GM21529 (cell line): ENCODE measurements around the gene GNL2.
"Not testable (repeated sequence)": the region's sequence is repeated elsewhere in the genome, so short reads cannot be mapped to it uniquely, and the experiment has no call there.

Experiments used
- ATAC-seq: cut with Tn5 transposase; IDR thresholded peaks from one replicate; pipeline ENCODE4 v1.9.1; 2021; ENCODE audit not compliant: unreplicated experiment

The GNL2 gene

DNA sequence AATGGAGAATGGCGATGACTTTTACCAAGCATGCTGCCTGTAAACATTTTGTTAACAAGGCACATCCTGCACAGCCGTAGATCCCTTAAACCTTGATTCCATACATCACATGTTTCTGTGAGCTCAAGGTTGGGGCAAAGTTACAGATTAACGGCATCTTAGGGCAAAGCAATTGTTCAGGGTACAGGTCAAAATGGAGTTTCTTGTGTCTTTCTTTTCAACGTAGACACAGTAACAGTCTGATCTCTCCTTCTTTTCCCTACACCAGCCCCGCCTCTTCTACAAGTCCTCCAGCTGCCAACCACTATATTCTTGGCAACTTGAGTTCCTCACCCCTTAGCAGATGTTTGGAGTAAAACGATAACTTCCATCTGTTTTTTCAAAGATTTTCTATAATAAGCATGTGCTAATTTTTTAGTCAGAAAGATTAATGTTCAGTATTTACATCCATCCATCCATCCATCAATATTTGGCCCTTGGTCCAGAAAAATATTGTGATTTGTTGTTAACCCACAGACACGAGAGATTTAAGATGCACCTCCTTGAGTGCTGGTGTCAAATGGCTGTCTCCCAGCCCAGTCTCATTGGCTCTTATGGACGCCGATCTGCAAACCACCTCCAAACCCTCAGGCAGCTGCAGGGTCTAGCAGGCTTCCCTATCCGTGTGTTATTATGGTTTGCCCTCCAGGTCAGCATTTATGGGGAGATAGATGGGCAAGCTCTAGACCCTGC lies 35.2 kb downstream of the GNL2 start:
- no peak for ATAC-seq

DNA sequence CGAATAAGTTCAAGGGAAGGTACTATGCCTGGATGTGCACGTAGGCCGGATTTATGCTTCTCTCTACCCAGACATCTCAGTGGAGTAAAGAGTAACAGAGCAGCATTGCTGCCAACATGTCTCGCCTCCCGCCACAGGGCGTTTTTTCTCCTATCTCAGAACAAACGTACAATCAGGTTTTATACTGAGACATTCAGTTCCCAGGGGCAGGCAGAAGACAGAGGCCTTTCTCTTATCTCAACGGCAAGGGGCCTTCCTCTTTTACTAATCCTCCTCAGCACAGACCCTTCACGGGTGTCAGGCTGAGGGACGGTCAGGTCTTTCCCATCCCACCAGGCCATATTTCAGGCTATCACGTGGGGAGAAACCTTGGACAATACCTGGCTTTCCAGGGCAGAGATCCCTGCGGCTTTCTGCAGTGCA lies 35.8 kb downstream of the GNL2 start:
- ATAC-seq, result not testable (repeated sequence)

DNA sequence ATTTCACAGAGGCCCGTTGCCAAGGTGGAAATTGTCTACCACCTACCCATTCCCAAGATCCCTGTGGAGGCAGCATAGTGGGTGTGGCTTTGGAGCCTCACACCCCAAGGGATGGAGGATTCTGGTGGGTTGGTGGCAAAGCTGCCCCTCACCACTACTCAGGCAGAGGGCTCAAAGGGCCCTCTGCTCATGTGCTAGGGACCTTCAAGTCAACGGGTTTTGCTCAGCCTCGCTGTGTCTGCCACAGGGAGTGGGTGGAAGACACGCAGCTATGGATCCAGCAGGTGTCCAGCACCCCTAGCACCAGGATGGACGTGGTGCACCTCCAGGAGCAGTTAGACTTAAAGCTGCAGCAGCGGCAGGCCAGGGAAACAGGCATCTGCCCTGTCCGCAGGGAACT lies 36.7 kb downstream of the GNL2 start:
- no peak for ATAC-seq

DNA sequence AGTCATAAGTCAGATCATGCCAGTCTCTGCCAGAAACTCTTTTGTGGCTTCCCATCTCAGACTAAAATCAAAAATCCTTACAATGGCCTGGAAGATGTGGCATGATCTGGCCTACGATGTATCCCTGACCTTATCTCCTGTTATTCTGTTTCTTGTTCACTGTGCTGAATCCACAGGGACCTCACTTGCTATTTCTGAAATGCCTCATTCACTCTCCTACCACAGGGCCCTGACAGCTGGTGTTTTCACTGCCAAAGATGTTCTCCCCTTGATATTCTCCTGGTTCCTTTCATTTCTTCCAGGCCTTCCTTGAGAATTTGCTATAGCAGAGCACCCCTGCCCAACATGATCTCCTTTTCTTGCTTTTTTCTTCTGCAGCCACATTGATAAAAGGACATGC lies 37.3 kb downstream of the GNL2 start:
- ATAC-seq, result no peak

DNA sequence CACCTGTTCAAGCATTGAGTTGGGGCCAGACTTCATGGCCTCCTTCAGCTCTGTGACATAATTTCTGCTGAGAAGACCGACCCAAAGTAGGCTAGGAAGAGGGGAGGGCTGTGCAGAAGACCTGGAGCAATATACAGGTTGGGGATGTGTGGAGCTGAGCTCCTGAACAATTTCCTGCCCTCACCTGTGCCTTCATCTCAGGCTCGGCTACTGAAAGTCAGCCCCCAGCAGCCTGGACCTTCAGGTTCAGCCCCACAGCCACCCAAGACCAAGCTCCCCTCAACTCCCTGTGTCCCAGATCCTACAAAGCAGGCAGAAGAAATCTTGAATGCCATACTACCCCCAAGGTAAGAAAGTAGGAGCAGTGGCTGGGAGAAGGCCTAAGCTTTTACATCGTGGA lies 38.3 kb downstream of the GNL2 start:
- ATAC-seq, result no peak

DNA sequence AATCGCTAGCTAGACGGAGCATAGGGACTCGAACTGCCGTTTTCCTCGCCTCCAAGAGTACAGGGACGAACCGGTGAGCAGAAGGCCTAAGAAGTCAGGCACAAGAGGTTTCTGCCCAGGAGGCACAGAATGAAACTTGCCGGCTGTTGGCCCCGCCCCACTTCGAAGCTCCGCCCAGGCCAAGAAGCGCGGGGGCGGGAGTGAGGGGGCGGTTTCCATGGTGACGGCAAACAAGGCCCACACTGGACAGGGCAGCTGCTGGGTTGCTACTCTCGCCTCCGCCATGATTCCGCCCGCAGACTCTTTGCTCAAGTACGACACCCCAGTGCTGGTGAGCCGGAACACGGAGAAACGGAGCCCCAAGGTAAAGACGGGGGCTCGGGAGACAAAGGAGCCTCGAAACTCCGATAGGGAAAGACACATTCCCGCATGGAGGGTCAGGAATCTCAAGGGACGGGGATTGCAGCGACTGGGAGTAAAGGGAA lies 39.0 kb downstream of the GNL2 start, which contains the start of gene DNALI1:
TSS of gene DNALI1 (plus strand) at position 229 of the 485 bp plus-strand sequence. CDS start at position 284, 55 bp downstream.
- no peak for ATAC-seq

DNA sequence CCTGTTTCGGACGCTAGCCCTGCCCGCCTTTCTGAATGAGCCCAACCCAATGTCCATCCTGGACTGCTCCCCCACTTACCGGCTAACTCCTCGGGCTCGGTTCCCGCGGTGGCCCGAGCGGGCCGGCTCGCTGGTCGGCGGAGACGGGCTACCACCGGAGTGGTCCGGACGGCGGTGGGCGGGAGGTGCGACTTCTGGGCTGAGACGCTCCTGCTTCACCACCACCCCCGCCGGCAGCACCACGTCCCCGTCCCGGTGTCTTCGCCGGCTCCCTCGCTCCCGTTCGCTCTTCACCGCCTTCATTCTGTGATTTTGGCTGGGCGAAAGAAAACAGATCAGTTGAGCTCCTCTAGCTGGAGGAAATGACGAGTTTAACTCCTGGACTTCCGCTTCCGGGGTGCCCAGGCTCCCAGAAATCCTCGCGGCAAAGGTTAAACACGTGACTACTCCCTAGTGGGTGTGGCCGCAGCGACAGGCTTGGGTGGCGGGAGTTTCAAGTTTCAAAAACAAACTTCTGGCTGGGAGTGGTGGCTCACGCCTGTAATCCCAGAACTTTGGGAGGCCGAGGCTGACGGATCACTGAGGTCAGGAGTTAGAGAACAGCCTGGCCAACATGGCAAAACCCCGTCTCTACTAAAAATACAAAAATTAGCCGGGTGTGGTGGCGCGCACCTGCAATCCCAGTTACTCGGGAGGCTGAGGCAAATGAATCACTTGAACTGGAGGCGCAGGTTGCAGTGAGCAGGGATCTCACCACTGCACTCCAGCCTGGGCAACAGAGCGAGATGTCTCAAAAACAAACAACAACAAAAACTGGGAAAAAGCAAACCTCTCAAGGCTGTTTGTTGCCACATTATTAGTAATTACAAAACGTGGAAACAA lies 41.6 kb downstream of the GNL2 start, which contains the start of gene SNIP1:
TSS of gene SNIP1 (minus strand) at position 367 of the 882 bp plus-strand sequence. CDS start at position 303, 64 bp downstream.
- peak; percentile 91 for ATAC-seq

DNA sequence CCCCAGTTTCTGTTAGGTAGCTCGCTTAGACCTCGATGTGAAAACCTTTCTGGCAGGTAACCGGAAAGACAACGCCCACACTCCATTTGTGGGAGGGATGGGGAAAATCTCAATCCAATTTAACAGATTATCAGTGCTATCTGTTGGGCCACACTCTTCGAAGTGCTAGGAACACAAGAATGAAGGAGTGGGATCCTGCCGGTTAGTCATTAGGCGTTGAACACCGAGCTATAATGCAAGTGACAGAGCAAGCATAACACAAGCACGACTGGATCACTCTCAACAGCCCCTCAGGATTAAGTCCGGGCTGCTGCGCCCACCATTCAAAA lies 42.2 kb downstream of the GNL2 start:
- ATAC-seq, result no peak

DNA sequence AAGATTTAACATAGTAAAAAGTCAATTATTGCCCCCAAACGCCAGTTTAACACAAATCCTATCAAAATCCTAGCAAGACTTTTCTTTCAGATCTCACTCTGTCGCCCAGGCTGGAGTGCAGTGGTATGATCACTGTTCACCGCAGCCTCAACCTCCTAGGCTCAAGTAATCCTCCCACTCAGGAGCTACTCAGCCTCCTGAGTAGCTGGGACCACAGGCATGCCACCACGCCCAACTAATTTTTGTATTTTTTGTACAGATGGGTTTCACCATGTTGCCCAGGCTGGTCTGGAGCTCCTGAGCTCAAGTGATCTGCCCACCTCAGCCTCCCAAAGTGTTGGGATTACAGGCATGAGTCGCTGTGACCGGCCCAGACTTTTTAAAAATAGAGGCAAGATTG lies 46.4 kb downstream of the GNL2 start:
- no peak for ATAC-seq

DNA sequence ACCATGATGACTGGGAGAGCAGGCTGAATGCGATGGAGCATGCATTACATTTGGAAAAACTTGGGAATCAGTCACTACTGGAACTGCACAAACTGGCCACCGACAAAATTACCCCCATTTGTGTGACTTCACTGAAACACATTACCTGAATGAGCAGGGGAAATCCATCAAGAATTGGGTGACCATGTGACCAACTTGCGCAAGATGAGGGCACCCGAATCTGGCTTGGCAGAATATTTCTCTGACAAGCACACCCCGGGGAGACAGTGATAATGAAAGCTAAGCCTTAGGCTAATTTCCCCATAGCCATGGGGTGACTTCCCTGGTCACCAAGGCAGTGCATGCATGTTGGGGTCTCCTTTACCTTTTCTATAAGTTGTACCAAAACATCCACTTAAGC lies 50.7 kb downstream of the GNL2 start:
- ATAC-seq, result no peak

DNA sequence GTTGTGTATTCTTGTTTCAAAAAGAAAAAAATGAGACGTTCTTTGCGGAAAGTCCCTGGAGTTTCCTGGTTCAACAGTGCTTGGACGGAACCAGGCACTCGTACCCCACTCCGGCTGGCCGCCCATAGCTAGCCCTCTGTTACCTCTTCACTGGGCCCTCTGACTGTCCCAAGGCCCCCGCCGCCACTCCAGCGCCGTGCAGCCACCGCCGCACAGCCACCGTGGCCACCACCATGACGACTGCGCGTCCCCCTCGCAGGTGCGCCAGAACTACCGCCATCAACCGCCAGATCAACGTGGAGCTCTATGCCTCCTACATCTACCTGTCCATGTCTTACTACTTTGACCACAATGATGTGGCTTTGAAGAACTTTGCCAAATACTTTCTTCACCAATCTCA lies 51.2 kb downstream of the GNL2 start:
- ATAC-seq, result no peak

DNA sequence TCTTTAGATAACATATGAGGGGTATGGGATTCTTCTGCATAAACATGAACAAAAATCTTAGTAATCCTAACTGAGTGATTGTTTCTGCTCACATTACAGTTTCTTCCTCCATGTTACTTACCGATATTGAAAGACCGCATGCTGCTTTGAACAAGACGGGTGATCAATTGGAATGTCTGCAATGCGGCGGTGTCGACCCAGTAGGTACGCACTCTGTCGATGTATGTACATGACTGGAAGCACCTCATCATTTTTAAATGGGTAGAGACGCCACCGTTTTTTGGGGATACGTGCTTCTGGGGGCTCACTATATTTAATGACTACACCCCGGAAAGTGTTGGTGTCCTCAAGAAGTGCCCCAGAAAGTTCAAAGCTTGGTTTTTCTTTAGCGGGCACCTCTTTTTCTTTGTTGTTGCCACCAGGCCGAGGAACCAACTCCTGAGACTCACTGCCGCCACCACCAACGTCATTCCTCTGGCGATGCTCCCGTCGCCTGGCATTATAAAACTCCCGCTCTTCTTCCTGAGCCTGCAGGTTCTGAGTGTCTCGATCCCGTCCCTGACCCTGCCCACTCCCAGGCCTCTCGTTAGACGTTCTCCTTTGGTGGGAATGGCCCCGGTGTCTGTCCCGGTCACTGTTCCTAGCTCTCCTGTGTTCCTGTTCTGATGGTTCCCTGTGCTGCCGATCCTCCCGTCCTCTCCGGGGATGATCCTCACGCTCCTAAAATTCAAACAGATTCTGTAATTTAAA lies 55.5 kb downstream of the GNL2 start:
- no peak for ATAC-seq

DNA sequence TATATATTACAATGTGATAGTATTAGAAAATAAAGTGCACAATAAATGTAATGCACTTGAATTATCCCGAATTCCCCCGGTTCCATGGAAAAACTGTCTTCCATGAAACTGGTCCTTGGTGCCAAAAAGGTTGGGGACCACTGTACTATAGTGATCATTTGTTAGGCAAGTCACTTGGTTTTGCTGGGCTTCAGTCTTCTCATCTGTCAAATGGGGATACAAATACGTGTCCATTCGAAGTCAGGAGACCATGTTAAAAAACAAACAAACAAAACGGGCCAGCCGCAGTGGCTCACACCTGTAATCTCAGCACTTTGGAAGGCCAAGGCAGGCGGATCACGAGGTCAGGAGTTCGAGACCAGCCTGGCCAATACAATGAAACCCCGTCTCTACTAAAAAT lies 56.6 kb downstream of the GNL2 start:
- ATAC-seq, result not testable (repeated sequence)

DNA sequence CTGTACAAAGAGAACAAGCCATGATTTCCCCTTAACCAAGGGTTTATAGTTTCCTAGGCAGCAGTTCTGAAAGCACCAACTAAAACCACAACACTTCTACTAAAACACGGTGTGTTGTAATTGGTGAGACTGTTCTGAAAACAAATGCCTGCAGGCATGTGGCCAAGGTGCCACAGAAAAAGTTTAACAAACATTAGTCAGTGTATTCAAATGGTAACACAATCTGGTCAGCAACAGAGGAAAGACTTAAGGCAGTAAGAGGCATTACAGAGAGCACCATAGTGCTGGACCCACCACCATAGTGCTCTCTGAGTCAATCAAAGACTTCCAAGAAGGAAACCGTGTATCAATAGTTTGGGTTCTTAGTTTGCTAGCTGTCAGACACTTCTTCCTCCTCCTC lies 58.4 kb downstream of the GNL2 start:
- ATAC-seq, result no peak

DNA sequence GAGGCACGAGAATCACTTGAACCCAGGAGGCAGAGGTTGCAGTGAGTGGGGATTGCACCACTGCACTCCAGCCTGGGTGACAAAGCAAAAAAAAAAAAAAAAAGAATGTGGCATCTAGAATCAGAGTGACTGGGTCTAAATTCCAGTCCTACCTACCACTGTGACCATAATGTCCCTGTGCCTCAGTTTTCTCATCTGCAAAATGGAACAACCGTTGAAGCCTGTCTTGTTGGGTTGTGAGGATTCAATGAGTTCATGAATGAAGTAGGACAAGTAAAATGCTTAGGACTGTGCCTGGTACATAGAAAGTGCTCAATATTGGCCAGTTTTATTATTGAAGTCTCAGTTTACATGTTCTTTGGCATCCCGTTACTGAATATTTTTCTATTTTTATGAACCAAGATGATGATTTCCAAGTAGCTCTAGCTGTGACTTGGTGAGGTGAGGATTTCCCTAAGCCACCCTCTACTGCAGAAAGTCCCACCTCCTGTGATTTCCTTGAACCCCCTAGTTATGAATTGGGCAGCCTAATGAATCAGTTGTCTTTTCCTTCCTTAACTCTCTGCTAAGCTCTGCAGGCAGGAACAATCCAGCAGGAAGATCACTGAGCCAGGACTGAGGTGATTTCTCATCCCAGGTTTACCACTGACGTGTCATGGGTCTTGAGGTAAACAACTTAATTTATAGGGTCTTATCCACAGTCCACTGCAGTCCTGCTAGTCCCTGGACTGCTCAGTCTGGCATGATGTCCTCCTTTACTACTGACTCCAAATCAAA lies 62.2 kb downstream of the GNL2 start:
- no peak for ATAC-seq

DNA sequence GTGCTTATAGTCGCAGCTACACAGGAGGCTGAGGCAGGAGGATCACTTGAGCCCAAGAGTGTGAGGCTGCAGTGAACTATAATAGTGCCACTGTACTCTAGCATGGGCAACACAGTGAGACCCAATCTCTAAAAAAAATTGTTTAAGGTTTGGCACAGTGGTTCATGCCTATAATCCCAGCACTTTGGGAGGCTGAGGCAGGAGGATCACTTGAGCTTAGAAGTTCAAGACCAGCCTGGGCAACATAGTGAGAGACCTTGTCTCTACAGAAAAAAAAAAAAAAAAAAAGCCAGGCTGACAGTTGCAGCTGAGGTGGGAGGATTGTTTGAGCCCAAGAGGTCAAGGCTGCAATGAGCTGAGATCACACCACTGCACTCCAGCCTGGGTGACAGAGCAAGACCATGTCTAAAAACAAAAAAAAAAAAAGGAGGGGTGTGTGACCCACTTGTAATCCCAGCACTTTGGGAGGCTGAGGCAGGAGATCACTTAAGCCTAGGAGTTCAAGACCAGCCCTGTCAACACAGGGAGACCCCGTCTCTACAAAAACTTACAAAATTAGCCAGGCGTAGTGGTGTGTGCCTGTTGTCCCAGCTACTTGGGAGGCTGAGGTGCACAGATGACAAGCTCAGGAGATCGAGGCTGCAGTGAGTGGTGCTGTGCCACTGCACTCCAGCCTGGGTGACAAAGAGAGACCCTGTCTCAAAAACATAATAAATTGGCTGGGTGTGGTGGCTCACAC lies 63.1 kb downstream of the GNL2 start:
- ATAC-seq, result not testable (repeated sequence)

DNA sequence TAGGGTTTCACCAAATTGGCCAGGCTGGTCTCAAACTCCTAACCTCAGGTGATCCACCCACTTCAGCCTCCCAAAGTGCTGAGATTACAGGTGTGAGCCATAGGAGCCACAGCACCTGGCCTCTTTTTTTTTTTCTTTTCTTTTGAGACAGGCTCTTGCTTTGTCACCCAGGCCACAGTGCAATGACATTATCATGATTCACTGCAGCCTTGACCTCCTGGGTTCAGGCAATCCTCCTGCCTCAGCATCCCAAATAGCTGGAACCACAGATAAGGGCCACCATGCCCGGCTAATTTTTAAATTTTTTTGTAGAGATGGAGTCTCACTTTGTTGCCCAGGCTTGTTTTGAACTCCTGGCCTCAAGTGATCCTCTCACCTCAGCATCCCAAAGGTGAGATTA lies 65.8 kb downstream of the GNL2 start:
- not testable (repeated sequence) for ATAC-seq

DNA sequence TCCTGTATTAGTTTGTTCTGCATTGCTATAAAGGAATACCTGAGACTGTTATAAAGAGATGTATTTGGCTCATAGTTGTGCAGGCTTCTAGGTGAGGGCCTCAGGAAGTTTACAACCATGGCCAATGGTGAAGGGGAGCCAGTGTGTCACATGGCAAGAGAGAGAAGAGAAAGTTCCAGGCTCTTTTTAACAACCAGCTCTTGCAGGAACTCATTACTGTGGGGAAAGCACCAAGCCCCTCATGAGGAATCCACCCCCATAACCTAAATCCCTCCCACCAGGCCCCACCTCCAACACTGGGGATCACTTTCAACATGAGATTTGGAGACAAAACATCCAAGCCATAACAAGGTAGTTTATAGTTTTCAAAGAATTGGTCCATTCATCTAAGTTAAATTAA lies 76.1 kb downstream of the GNL2 start:
- ATAC-seq, result no peak

DNA sequence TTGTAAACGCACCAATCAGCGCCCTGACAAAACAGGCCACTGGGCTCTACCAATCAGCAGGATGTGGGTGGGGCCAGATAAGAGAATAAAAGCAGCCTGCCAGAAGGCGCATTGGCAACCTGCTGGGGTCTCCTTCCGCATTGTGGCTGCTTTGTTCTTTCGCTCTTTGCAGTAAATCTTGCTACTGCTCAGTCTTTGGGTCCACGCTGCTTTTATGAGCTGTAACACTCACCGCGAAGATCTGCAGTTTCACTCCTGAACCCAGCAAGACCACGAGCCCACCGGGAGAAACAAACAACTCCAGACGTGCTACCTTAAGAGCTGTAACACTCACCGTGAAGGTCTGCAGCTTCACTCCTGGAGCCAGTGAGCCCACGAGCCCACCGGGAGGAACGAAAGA lies 76.8 kb downstream of the GNL2 start:
- not testable (repeated sequence) for ATAC-seq

DNA sequence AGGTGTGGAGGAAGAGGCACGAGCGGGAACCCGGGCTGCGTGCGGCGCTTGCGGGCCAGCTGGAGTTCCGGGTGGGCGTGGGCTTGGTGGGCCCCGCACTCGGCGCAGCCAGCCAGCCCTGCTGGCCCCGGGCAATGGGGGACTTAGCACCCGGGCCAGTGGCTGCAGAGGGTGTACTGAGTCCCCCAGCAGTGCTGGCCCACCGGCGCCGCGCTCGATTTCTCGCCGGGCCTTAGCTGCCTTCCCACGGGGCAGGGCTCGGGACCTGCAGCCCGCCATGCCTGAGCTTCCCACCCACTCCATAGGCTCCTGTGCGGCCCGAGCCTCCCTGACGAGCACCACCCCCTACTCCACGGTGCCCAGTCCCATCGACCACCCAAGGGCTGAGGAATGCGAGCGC lies 77.5 kb downstream of the GNL2 start:
- not testable (repeated sequence) for ATAC-seq
